Measurements from ENCODE around the gene SLC12A9. TPM values are rescaled to one million over a fixed set of nuclear protein-coding genes. Genes with fewer than 3 reads are reported as not detected.

Gene SLC12A9
- total RNA-seq, 1 experiment from 2014 or later, result 24.6 TPM

DNA sequence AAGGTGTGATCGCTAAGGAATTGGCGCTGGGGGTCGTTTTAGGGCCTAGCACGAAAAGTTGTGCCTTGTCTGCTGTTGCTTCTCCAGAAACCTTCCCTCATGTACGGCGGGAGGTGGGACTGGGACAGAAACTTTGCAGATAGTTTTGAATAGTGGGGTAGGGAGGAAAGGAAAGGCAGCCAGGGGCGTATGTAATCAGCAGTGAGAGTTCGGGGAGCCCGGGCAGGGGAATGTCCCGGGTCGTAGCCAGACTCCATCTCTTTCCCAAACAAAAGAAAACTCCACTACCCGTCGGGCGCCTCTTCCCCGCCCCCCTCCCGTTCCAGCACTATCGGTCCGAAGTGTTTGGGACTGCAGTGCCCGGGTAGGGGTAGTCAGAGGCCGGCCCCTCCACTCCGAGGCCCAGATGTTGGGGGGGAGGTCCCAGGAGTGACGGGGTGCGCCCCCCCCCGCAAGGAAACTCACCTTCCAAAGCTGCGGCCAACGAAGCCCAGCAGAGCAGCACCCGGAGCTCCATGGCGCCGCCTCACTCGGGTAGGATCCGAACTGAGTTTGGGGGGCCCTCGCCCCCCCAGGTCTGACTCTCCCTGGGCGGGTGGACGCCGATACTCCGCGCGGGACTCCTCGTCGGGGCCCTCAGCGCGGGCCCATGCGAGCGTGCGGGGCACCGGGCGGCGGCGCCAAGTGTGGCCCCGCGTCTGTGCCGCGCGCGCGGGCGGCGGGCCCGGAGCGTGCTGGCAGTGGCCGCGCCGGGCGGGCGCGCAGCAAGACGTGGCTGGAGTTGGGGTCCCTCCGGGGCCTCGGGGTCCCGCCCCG, 25.8 kb upstream of the SLC12A9 start:
- no TSS peak for BruUV-seq (replicated peaks)
- ChIA-PET RAD21 (ENCODE audit: low non-redundant PET in 1 of 2, low total read pairs in 2 of 2, uncharacterized antibody in 2 of 2, unreplicated experiment in 2 of 2) (interaction anchor here (0.6 to 1.4 kb wide), 4 partner anchors 25 to 194 kb away, joined by 3 to 5 read pairs (median 4); partner anchors contain the start of genes POP7 (in 1 of the 2) and SRRT (in 1 of the 2)), POLR2A (interaction anchor here (0.6 to 2.5 kb wide), 6 partner anchors 10 to 251 kb away, joined by 3 to 9 read pairs (median 4); partner anchors contain the start of genes POP7 and SRRT), CTCF (interaction anchor here (0.7 to 2.2 kb wide), 9 partner anchors 16 to 214 kb away, joined by 3 to 7 read pairs (median 4); partner anchors contain the start of genes MOSPD3, POP7 and SLC12A9)
- H3K4me3 ChIP-seq (replicated peaks in 1 of 2; ENCODE audit: low read depth in 1 of 2, low read length in 2 of 2), result peak overlapping the region; percentile 64 to 86
- TF ChIP-seq SIN3A (IDR thresholded peaks at IDR 0.05; ENCODE audit: low read depth) (no peak), ZFX (IDR thresholded peaks at IDR 0.05) (peak; percentile 83; the same call in 1 of the 2 replicates)
- intact Hi-C loops (cut with micrococcal nuclease), result loop anchor here (2.0 kb wide), 1 partner anchor 122 kb away; no protein-coding TSS in a partner anchor
- H3K9ac ChIP-seq (ENCODE audit: low read length), result peak overlapping the region; percentile 89
- H4K20me1 ChIP-seq (ENCODE audit: insufficient read depth), result no peaks in the 10 kb centered on the region
- peaks cover 32% of the 10 kb centered on the region for H3K79me2 ChIP-seq (ENCODE audit: insufficient read depth, low read length)
- ATAC-seq, result peak; percentile 41
- no peak for DNase-seq (ENCODE audit: low read depth, low spot score)
- H3K9me2 ChIP-seq (ENCODE audit: insufficient read depth), result no peaks in the 10 kb centered on the region
- H3K4me2 ChIP-seq (ENCODE audit: low read length), result peak overlapping the region; percentile 81
- peaks cover 14 to 19% of the 10 kb centered on the region in 2 experiments; a peak in 3 of 4 replicates for H3K36me3 ChIP-seq (ENCODE audit: control insufficient read depth in 1 of 2, insufficient read depth in 2 of 2, low read length in 2 of 2)
- peaks cover 9 to 26% of the 10 kb centered on the region in 2 experiments; a peak in 3 of 4 replicates for H3K4me1 ChIP-seq (ENCODE audit: control insufficient read depth in 1 of 2, insufficient read depth in 2 of 2, low read length in 2 of 2)
- H3K27me3 ChIP-seq (ENCODE audit: insufficient read depth, low read length), result no peaks in the 10 kb centered on the region
- H3K27ac ChIP-seq (ENCODE audit: low read depth, low read length), result peak overlapping the region; percentile 96
- no peak overlapping the region for H2AFZ ChIP-seq (ENCODE audit: low read depth, low read length, poor library complexity, severe bottlenecking)
- no peaks in the 10 kb centered on the region for H3K9me3 ChIP-seq (ENCODE audit: control insufficient read depth in 1 of 2, insufficient read depth in 1 of 2, low read depth in 1 of 2, low read length in 2 of 2)

GRCh38 chr7:100827330-100828226, 24.9 kb upstream of the SLC12A9 start, which contains the start of gene EPHB4:
Gene EPHB4 (minus strand): TSS chr7:100827523. CDS start chr7:100827030, 493 bp downstream.
- peak within 1 kb of the TSS; percentile 64 to 86 for H3K4me3 ChIP-seq (replicated peaks in 1 of 2; ENCODE audit: low read depth in 1 of 2, low read length in 2 of 2)
- no peaks in the 10 kb centered on the region for H4K20me1 ChIP-seq (ENCODE audit: insufficient read depth)
- H3K27me3 ChIP-seq (ENCODE audit: insufficient read depth, low read length), result no peaks in the 10 kb centered on the region
- BruUV-seq (replicated peaks), result no TSS peak
- ATAC-seq (peak; percentile 90), DNase-seq (ENCODE audit: low read depth, low spot score) (peak; percentile 77)
- ChIA-PET POLR2A (interaction anchor here (0.6 to 2.5 kb wide), 7 partner anchors 9 to 250 kb away, joined by 3 to 9 read pairs (median 3); partner anchors contain the start of genes POP7 and SRRT), RAD21 (ENCODE audit: low non-redundant PET in 1 of 2, low total read pairs in 2 of 2, uncharacterized antibody in 2 of 2, unreplicated experiment in 2 of 2) (interaction anchor here (0.6 to 1.4 kb wide), 7 partner anchors 23 to 194 kb away, joined by 3 to 6 read pairs (median 4); partner anchors contain the start of genes POP7 (in 1 of the 2), SRRT (in 1 of the 2) and UFSP1 (in 1 of the 2)), CTCF (interaction anchor here (0.7 to 2.2 kb wide), 9 partner anchors 17 to 215 kb away, joined by 3 to 7 read pairs (median 4); partner anchors contain the start of genes MOSPD3, POP7 and SLC12A9)
- peak within 1 kb of the TSS; percentile 89 for H3K9ac ChIP-seq (ENCODE audit: low read length)
- H3K79me2 ChIP-seq (ENCODE audit: insufficient read depth, low read length), result peaks cover 32% of the 10 kb centered on the region
- no peaks in the 10 kb centered on the region for H3K9me2 ChIP-seq (ENCODE audit: insufficient read depth)
- peaks cover 11 to 12% of the 10 kb centered on the region in 2 experiments; a peak in 3 of 4 replicates for H3K36me3 ChIP-seq (ENCODE audit: control insufficient read depth in 1 of 2, insufficient read depth in 2 of 2, low read length in 2 of 2)
- peak within 1 kb of the TSS; percentile 81 for H3K4me2 ChIP-seq (ENCODE audit: low read length)
- H2AFZ ChIP-seq (ENCODE audit: low read depth, low read length, poor library complexity, severe bottlenecking), result peak within 1 kb of the TSS; percentile 10
- intact Hi-C loops (cut with micrococcal nuclease), result loop anchor here (2.0 kb wide), 1 partner anchor 123 kb away; no protein-coding TSS in a partner anchor
- H3K27ac ChIP-seq (ENCODE audit: low read depth, low read length), result peak within 1 kb of the TSS; percentile 96
- peaks cover 9 to 26% of the 10 kb centered on the region in 2 experiments; a peak in 3 of 4 replicates for H3K4me1 ChIP-seq (ENCODE audit: control insufficient read depth in 1 of 2, insufficient read depth in 2 of 2, low read length in 2 of 2)
- H3K9me3 ChIP-seq (ENCODE audit: control insufficient read depth in 1 of 2, insufficient read depth in 1 of 2, low read depth in 1 of 2, low read length in 2 of 2), result no peaks in the 10 kb centered on the region
- TF ChIP-seq MAX (IDR thresholded peaks at IDR 0.05) (0 out of 2 replicates have a peak, but pooled peaks have one; percentile 37), CBX3 (IDR thresholded peaks at IDR 0.05; ENCODE audit: low read depth) (no peak), CTCF (IDR thresholded peaks at IDR 0.05 in 2 of 3, conservative IDR thresholded peaks at IDR 0.05 in 1 of 3; ENCODE audit: borderline replicate concordance in 1 of 3, insufficient read depth in 1 of 3, low read depth in 2 of 3, low read length in 2 of 3) (peak; percentile 41 to 58 (median 41); a peak in 4 of 6 replicates), JUND (IDR thresholded peaks at IDR 0.05) (no peak), FOSL1 (IDR thresholded peaks at IDR 0.05; ENCODE audit: low read depth) (no peak), EZH2 (IDR thresholded peaks at IDR 0.05) (no peak), EGR1 (IDR thresholded peaks at IDR 0.05; ENCODE audit: low read depth) (no peak), POLR2AphosphoS5 (IDR thresholded peaks at IDR 0.05; ENCODE audit: low read depth, low read length) (peak; percentile 66; the same call in 1 of the 2 replicates), SRF (IDR thresholded peaks at IDR 0.05; ENCODE audit: low read depth) (no peak), ELF1 (IDR thresholded peaks at IDR 0.05; ENCODE audit: borderline replicate concordance, low read depth) (no peak), EZH2phosphoT487 (IDR thresholded peaks at IDR 0.05; ENCODE audit: borderline replicate concordance) (no peak), ZFX (IDR thresholded peaks at IDR 0.05) (peak; percentile 69; the same call in 1 of the 2 replicates), ATF3 (IDR thresholded peaks at IDR 0.05) (no peak)
